Measurements from ENCODE around the gene TCF4. TPM values are rescaled to one million over a fixed set of nuclear protein-coding genes. Genes with fewer than 3 reads are reported as not detected.

TCF4 gene
- total RNA-seq, 1 experiment from 2014 or later = 104 TPM

DNA sequence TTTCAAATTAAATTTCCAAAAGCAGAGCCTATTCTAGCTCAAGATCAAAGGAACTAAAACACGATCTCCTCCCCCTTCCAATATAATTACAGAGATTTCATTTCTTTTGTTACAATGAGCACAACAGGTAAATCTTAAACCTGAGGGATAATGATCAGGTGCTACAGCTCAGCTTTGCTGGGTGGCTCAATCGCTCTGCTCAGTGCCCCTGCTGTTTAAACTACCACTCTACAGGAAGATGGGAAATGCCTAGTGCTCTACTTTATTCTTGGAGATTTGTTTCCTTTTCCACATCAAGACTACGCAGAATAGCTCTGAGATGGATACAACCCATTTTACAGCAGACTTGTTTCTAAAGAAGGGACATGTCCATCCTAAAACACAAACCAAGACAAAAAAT, 162.3 kb downstream of the TCF4 start:
- ChIA-PET CTCF (interaction anchor here (0.8 to 1.5 kb wide), 5 partner anchors 8 to 82 kb away, joined by 3 to 6 read pairs (median 4); no protein-coding TSS in a partner anchor), POLR2A (no interaction called here)
- peaks cover 7% of the 10 kb centered on the region; the same call in 1 of the 2 replicates for H3K9me3 Mint-ChIP-seq
- no peaks in the 10 kb centered on the region for H3K27me3 Mint-ChIP-seq (ENCODE audit: low read depth)
- no peak overlapping the region for H3K27ac Mint-ChIP-seq
- peaks cover 86% of the 10 kb centered on the region for H3K4me1 Mint-ChIP-seq
- no peak for DNase-seq (ENCODE audit: low spot score)
- H3K4me3 Mint-ChIP-seq = no peak overlapping the region
- H3K36me3 Mint-ChIP-seq = no peaks in the 10 kb centered on the region
- TF ChIP-seq NR2C2 (CRISPR knock-in tag; IDR thresholded peaks at IDR 0.05) = no peak
- TF ChIP-seq MYBL2 (CRISPR knock-in tag; IDR thresholded peaks at IDR 0.05) = no peak
- TF ChIP-seq ZNF671 (CRISPR knock-in tag; IDR thresholded peaks at IDR 0.05) = no peak
- no peak for TF ChIP-seq IRF2 (CRISPR knock-in tag; IDR thresholded peaks at IDR 0.05; ENCODE audit: borderline replicate concordance, low read depth)
- TF ChIP-seq GABPB1 (CRISPR knock-in tag; IDR thresholded peaks at IDR 0.05) = no peak
- no peak for TF ChIP-seq ATF1 (CRISPR knock-in tag; IDR thresholded peaks at IDR 0.05)
- no peak for TF ChIP-seq PRRX2 (CRISPR knock-in tag; IDR thresholded peaks at IDR 0.05)
- peak; percentile 73; the same call in 1 of the 2 replicates for ATAC-seq

DNA sequence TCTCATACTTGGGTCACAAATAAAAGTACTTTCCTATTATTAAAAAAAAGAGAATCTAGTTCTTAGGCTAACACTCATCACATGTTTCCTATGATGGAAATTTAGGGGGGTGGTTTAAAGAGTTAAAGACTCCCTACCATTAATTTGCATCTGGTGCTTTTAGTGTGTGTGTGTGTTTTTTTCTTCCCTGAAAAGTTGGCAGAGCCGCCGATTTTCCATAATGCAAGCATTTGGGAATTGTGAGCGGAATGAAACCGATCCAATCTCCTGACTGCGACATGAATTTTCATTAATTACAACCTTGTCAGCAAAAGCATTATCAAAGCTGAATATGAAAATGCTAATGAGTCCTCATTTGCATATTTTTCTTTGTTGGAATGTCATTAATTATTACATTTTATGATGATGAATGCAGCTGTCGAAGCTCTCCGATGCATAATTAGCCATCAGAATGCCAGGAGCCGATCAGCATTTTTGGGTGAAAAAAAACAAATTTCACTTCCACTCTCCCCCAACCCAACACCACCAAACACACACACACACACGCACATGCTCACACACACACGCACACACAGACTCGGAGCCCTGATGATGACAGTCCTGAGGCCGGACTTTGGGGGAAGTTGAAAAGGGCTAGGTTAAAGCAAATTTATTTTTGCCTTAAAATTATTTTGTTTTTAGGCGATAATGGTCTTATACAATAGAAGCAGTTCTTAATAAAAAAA, 165.4 kb downstream of the TCF4 start:
- POLR2A ChIA-PET = no interaction called here
- ATAC-seq (no peak), DNase-seq (ENCODE audit: low spot score) (no peak)
- no peaks in the 10 kb centered on the region for H3K27me3 Mint-ChIP-seq (ENCODE audit: low read depth)
- peaks cover 97% of the 10 kb centered on the region for H3K4me1 Mint-ChIP-seq
- H3K36me3 Mint-ChIP-seq = no peaks in the 10 kb centered on the region
- H3K27ac Mint-ChIP-seq = no peak overlapping the region
- H3K4me3 Mint-ChIP-seq = no peak overlapping the region; the same call in 1 of the 2 replicates
- no peaks in the 10 kb centered on the region for H3K9me3 Mint-ChIP-seq
- CTCF ChIA-PET = interaction anchor here (1.2 to 1.6 kb wide), 2 partner anchors 38 to 359 kb away, joined by 3 to 4 read pairs; no protein-coding TSS in a partner anchor
- TF ChIP-seq, protein P1, sequence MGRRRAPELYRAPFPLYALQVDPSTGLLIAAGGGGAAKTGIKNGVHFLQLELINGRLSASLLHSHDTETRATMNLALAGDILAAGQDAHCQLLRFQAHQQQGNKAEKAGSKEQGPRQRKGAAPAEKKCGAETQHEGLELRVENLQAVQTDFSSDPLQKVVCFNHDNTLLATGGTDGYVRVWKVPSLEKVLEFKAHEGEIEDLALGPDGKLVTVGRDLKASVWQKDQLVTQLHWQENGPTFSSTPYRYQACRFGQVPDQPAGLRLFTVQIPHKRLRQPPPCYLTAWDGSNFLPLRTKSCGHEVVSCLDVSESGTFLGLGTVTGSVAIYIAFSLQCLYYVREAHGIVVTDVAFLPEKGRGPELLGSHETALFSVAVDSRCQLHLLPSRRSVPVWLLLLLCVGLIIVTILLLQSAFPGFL (CRISPR knock-in tag; IDR thresholded peaks at IDR 0.05; ENCODE audit: borderline replicate concordance) = no peak
- TF ChIP-seq FOXJ3 (CRISPR knock-in tag; IDR thresholded peaks at IDR 0.05; ENCODE audit: borderline replicate concordance) (no peak), MXD4 (CRISPR knock-in tag; IDR thresholded peaks at IDR 0.05; ENCODE audit: borderline replicate concordance) (no peak), FOXP1 (CRISPR knock-in tag; IDR thresholded peaks at IDR 0.05; ENCODE audit: borderline replicate concordance) (no peak), JAZF1 (CRISPR knock-in tag; IDR thresholded peaks at IDR 0.05) (no peak), EMX1 (CRISPR knock-in tag; IDR thresholded peaks at IDR 0.05) (no peak), ZNF317 (CRISPR knock-in tag; IDR thresholded peaks at IDR 0.05; ENCODE audit: borderline replicate concordance, low read depth) (no peak), SP1 (CRISPR knock-in tag; conservative IDR thresholded peaks at IDR 0.05) (no peak), ETV6 (CRISPR knock-in tag; IDR thresholded peaks at IDR 0.05) (no peak)
- TF ChIP-seq, protein P2, sequence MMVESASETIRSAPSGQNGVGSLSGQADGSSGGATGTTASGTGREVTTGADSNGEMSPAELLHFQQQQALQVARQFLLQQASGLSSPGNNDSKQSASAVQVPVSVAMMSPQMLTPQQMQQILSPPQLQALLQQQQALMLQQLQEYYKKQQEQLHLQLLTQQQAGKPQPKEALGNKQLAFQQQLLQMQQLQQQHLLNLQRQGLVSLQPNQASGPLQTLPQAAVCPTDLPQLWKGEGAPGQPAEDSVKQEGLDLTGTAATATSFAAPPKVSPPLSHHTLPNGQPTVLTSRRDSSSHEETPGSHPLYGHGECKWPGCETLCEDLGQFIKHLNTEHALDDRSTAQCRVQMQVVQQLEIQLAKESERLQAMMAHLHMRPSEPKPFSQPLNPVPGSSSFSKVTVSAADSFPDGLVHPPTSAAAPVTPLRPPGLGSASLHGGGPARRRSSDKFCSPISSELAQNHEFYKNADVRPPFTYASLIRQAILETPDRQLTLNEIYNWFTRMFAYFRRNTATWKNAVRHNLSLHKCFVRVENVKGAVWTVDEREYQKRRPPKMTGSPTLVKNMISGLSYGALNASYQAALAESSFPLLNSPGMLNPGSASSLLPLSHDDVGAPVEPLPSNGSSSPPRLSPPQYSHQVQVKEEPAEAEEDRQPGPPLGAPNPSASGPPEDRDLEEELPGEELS (CRISPR knock-in tag; IDR thresholded peaks at IDR 0.05) = no peak
- TF ChIP-seq, protein P3, sequence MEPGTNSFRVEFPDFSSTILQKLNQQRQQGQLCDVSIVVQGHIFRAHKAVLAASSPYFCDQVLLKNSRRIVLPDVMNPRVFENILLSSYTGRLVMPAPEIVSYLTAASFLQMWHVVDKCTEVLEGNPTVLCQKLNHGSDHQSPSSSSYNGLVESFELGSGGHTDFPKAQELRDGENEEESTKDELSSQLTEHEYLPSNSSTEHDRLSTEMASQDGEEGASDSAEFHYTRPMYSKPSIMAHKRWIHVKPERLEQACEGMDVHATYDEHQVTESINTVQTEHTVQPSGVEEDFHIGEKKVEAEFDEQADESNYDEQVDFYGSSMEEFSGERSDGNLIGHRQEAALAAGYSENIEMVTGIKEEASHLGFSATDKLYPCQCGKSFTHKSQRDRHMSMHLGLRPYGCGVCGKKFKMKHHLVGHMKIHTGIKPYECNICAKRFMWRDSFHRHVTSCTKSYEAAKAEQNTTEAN (CRISPR knock-in tag; IDR thresholded peaks at IDR 0.05) = no peak
- TF ChIP-seq, protein P4, sequence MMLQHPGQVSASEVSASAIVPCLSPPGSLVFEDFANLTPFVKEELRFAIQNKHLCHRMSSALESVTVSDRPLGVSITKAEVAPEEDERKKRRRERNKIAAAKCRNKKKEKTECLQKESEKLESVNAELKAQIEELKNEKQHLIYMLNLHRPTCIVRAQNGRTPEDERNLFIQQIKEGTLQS (CRISPR knock-in tag; conservative IDR thresholded peaks at IDR 0.05) = no peak
- TF ChIP-seq, protein P5, sequence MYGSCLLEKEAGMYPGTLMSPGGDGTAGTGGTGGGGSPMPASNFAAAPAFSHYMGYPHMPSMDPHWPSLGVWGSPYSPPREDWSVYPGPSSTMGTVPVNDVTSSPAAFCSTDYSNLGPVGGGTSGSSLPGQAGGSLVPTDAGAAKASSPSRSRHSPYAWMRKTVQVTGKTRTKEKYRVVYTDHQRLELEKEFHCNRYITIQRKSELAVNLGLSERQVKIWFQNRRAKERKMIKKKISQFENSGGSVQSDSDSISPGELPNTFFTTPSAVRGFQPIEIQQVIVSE (CRISPR knock-in tag; IDR thresholded peaks at IDR 0.05; ENCODE audit: borderline replicate concordance) = no peak
- TF ChIP-seq, protein P6, sequence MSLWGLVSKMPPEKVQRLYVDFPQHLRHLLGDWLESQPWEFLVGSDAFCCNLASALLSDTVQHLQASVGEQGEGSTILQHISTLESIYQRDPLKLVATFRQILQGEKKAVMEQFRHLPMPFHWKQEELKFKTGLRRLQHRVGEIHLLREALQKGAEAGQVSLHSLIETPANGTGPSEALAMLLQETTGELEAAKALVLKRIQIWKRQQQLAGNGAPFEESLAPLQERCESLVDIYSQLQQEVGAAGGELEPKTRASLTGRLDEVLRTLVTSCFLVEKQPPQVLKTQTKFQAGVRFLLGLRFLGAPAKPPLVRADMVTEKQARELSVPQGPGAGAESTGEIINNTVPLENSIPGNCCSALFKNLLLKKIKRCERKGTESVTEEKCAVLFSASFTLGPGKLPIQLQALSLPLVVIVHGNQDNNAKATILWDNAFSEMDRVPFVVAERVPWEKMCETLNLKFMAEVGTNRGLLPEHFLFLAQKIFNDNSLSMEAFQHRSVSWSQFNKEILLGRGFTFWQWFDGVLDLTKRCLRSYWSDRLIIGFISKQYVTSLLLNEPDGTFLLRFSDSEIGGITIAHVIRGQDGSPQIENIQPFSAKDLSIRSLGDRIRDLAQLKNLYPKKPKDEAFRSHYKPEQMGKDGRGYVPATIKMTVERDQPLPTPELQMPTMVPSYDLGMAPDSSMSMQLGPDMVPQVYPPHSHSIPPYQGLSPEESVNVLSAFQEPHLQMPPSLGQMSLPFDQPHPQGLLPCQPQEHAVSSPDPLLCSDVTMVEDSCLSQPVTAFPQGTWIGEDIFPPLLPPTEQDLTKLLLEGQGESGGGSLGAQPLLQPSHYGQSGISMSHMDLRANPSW (CRISPR knock-in tag; conservative IDR thresholded peaks at IDR 0.05; ENCODE audit: low read depth) = no peak
- TF ChIP-seq, protein P7, sequence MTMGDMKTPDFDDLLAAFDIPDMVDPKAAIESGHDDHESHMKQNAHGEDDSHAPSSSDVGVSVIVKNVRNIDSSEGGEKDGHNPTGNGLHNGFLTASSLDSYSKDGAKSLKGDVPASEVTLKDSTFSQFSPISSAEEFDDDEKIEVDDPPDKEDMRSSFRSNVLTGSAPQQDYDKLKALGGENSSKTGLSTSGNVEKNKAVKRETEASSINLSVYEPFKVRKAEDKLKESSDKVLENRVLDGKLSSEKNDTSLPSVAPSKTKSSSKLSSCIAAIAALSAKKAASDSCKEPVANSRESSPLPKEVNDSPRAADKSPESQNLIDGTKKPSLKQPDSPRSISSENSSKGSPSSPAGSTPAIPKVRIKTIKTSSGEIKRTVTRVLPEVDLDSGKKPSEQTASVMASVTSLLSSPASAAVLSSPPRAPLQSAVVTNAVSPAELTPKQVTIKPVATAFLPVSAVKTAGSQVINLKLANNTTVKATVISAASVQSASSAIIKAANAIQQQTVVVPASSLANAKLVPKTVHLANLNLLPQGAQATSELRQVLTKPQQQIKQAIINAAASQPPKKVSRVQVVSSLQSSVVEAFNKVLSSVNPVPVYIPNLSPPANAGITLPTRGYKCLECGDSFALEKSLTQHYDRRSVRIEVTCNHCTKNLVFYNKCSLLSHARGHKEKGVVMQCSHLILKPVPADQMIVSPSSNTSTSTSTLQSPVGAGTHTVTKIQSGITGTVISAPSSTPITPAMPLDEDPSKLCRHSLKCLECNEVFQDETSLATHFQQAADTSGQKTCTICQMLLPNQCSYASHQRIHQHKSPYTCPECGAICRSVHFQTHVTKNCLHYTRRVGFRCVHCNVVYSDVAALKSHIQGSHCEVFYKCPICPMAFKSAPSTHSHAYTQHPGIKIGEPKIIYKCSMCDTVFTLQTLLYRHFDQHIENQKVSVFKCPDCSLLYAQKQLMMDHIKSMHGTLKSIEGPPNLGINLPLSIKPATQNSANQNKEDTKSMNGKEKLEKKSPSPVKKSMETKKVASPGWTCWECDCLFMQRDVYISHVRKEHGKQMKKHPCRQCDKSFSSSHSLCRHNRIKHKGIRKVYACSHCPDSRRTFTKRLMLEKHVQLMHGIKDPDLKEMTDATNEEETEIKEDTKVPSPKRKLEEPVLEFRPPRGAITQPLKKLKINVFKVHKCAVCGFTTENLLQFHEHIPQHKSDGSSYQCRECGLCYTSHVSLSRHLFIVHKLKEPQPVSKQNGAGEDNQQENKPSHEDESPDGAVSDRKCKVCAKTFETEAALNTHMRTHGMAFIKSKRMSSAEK (CRISPR knock-in tag; IDR thresholded peaks at IDR 0.05; ENCODE audit: borderline replicate concordance) = no peak

Data from WTC11 (cell line).